HG03354 (cell line): ENCODE results near the gene COL7A1.

Source experiments
- ATAC-seq: cut with Tn5 transposase; IDR thresholded peaks from one replicate; pipeline ENCODE4 v1.9.1; 2021; ENCODE audit warnings: mild to moderate bottlenecking; ENCODE audit not compliant: unreplicated experiment, poor library complexity, severe bottlenecking

Gene COL7A1

DNA sequence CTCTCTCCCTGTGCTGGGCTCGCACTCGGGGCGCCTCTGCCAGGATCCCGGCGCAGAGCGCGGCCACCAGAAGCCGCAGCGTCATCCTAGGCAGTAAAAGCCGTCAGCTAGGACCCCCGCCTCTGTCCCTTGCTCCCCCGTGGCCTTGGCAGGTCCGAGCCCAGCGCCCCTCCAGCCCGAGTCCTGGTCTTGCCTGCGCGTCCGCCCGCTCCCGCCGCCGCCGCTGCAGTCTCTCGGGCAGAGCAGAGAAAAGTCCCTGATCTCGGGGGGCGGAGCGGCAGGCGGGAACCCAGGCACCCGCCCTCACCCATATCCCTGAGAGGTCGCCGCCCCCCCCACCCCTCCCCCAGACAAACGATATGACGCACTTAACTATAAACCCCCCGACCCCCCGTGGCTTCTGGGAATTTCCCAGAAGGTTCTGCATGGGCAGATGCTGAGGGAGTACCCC lies at the start of gene COL7A1:
COL7A1 (minus strand) TSS at position 255 of the 451 bp plus-strand sequence; CDS start at position 85, 170 bp downstream.
- no peak for ATAC-seq

DNA sequence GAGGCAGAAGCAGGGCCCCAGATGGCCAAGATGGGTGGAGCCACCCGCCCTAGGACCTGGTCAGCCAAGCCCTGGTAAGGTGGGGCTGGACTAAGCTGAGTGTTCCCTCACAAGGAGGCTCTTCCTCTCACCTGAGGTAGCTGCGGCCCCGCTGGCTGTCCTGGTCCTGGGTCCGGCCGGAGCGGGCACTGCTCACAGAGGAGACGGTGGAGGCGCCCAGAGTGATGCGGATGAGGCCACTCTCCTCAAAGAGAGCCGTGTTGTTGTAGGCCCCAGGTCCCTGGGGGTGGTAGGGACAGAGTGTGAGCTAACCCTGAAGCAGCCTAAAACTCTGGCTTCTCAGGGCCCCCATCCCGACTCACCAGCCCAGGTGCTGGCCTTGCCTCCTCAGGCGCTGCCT lies 47.5 kb upstream of the COL7A1 start:
- no peak for ATAC-seq

DNA sequence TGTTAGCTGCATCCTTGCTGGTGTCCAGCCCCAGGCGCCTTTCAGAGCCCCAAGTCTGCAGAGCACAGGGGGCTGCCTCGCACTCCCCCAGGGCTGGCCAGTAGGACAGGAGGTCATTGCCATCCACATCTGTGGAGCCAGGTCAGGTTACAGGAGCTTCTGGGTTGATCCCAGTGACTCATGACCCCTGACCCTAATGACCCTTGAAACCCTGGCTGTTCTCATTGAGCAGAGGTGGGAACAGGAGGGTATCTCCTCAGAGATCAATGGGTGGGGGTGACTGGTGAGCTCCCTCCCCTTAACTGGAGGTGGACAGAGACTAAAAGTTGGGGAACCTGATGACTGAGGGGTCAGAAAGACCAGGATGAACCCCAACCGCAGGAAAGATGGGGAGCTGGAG lies 46.3 kb upstream of the COL7A1 start:
- ATAC-seq: no peak

DNA sequence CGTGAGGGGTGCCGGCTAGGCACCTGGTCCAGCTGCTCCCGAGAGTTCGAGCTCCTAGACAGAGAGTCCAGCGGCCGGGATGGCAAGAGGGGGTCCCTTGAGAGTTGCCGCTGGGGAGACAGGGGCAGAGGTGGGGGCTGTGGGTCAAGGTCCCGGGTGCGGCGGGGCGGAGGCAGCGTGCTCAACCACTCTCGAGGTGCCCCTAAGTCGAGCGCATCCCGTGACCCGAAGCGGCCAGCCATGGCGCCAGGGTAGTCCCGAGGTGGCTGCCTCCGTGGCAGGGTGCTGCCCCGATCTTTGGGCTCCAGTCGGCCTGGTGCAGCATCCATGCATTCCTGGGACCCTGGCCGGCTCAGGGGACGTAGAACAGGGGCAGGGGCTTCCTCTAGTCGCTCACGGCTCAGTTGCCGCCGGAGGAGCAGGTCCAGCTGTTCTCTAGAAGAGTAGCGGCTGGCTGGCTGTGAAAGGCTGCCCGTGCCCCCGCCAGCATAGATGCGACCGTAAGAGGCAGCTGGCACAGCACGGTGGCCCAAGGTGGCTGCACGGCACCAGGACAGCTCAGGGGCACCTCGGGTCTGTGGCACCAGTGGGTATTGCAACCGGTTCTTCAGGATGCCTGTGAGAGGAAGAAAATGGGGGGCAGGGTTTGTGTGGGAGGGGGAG lies 44.9 kb upstream of the COL7A1 start:
- ATAC-seq: no peak

DNA sequence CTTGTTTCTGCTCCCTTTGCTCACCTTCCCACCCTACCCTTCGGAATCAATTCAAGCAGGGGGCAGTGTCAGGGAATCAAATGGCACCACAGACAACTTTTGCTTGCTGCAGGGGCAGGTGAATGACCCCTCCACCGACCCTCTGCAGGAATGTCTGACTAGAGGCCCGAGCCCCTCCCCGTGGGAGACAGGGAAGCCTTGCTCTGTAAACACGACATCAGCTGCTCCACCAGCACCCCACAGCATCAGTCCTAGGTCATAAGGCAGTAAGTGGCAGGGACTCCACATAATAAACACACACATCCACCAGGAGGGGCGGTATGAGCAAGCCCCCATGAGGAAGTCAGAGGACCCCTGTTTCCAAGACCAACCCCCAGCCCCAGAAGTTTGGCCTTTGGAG lies 42.2 kb upstream of the COL7A1 start:
- ATAC-seq: no peak

DNA sequence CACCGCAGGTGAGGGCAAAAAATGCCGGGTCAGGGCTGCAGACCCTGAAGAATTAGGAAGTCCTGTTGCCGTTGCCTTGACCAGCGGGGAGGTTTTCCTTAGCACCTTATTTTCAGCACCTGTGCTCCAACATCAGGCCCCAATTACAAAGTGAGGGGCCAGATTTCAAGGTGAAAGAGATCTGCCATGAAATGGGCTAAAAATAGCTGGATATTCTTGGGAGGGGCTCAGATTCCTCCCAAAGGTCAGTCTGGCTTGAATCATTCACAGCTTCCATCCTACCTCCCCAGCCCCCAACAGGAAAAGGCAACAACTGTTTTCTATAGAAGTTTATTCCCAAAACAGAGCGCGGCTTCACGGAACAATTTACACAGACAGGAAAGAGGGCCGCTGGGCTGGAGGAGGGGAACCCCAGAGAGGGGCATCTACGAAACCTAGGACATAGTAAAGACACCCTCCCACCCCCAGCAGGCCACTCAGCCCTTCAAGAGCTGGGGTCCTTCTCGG lies 41.1 kb upstream of the COL7A1 start:
- no peak for ATAC-seq

DNA sequence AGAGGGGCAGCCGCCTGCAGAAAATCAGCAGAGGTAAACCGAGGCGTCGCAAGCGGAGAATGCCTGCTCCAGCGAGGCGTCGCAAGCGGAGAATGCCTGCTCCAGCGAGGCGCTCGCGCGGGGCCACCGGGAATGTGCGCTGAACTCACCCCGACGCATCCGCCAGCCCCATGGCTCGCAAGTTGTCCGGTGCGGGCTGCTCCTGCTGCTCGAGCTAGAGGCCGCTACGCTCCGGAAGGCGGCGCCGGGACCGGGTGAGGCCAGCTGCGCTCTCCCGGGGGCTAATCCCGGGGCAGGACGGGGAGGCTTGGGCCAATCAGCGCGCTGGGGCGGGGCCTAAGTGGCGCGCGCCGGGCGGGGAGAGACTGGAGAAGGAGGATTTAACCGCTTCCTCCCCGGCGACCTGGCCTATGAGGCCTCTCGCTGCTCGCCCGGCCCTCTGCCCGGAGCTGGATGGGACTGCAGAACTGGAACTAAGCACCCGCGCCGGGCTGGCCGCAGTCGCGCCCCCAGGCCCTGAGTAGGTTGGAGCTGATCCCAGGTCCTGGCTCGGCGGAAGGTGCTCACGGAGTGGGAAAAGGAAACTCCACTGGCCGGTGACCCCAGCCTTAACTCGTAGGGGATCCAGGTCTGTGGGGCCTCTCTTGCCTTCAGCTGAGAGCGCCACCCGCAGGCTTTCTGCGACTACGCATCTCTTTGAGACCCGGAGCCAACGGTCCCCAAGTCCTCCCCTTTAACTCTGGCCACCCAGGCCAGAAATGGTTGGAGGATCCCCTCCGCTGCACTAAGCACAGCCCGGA lies 40.3 kb upstream of the COL7A1 start, which contains the start of gene SLC26A6:
SLC26A6 (minus strand) TSS at position 240 of the 800 bp plus-strand sequence; CDS start at position 172, 68 bp downstream.
- peak; percentile 92 for ATAC-seq

DNA sequence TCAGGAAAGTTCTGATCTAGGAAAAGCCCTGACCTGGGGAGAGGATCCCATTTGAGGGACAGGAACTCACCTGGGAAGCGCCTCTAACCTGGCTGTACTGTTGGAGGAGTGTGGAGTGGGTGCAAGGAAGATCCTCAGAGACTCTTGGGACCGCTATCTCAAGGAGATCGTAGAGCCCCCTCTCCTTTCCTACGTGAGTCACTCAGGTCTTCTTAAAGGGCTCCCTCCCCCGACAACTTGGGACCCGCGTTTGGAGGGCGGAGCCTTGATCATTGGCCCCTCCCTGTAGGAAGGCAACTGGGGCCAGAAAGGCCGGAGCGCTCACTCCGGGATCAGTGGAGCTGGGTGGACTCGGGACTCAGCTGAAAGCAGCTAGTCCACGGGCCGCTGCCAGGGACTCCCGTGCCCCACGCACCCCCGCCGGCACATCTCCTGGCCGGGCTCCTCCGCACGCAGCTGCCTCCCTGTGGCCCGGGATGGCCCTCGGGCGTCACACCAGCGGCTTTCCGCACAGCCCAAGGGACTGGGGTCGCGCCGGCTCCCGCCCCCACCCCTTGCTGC lies 39.6 kb upstream of the COL7A1 start:
- peak; percentile 36 for ATAC-seq

DNA sequence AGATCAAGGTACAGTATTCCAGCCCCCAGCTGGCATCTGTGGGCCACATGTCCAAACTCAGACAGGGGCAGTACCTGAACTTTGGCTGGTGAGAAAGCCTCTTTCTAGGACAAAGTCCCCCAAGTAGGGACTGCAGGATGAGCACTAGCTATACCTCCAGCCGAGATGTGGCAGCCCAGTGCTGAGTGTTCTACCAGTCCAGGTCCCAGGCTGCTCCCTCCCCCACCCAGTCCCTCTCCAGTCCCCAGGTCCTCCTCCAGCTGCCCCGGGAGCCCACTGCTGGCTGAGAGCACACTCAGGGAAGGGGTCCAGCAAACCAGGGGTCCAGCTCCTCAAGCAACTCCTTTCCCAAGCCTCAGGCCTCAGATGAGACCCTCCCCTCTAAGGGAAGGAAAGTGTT lies 38.6 kb upstream of the COL7A1 start:
- no peak for ATAC-seq

DNA sequence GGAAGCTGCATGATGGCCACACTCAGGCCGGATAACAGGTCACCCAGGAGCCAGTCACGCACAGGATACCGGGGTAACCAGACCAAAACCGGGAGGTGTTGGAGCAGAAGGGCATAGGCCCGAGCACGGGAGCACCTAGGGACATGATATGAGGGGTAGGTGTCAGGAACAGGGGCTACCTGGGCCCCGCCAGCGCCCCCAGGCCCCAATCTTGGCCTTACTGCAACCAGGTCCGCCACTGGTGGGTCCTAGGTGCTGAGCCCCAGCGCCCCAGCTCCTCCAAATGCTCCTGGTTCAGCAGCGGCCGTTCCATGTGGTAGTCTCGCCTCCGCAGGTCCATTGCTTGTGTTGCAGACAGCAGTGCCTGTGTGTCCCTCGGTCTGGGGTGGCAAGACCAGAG lies 38.1 kb upstream of the COL7A1 start:
- ATAC-seq: no peak

DNA sequence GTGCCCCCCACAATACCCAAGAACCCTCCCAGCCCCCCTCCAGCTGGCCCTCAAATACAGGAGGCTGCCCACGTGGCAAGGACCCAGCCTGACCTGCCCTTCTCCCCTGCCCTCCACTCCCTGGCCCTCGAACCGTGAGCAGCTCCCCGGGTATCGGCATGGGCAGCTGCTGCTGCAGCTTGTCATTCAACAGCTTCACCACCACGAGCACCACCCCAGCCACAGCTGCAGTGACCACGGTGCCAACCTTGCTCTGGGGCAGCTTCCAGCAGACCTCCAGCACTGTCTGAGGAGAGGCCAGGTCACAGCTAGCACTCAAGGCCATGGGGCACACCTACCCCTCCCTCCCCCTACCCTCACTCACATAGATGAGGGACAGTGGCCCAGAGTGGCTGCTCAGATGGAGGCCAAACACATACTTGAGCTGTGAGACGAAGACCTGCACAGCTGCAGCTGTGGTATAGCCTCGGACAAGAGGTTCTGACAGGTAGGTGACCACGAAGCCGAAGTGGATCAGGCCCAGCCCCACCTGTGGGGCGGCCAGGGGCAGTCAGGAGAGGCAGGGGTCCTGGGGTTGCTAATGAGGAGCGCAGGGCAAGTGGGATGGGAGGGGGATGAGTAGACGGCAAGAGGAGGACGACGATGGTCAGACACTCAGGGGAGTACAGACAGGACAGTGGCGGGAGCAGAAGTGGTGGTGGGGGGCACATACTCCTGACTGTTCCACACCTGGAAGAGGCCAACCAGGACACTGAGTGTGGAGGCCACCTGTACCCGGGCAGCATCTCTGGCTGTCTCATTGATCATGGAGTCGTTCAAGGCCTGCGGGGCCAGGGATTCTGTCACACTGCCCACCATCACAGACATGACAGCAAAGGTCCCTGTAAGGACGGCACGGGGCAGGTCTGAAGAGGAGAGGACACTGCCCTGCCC lies 36.7 kb upstream of the COL7A1 start:
- ATAC-seq: no peak

DNA sequence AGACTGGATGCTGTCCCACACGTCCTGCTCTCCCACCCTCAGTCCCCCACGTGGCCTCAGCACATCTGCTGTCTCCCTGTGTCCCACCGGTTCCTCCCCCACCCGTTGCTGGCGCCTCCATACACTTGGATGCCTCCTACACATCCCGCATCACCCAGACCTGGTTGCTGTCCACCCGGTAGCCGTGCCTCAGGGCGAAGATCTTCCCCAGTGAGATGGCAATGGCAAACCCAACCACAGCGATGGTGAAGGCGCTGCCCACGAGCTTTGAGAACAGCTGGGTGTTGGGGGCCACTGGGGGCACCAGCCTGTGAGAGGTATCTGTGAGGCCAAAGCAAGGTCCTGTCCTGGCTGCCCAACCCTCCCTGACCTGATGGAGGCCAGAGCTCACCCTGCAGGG lies 35.7 kb upstream of the COL7A1 start:
- no peak for ATAC-seq

DNA sequence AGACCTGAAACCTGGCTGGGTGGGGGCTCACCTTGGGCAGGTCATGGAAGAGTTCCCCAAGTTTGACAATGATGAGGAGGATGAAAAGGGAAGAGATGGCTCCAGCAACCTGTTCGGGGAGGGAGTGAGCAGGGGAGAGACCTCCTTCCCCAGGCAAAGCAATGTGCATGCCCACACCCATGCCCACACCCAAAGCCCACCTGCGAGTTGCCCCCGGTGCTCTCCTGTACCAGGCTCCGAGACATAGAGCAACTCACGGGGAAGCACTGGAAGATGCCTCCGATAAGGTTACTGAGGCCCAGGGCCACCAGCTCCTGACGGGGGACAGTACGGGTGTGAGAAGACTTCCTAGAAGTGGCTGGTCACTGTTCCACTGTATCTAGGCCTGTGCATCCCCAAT lies 35.3 kb upstream of the COL7A1 start:
- no peak for ATAC-seq

DNA sequence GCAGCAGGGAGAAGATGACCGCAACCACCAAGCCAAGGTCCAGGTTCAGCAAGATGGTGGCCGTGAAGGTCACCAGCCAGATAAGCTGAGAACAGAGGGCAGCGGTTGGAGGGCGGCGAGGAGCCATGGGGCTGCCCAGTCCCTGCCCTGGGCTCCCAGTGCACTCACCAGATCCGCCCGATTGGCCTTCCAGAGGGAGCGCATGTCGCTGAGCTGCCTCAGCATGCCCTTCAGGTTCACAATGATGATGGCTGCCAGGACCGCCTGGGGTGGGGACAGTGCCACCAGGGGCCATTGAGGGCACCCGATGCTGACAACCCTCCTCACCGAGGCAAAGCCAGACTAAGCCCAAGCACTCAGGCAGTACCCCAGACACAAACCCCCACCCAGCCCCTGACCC lies 34.8 kb upstream of the COL7A1 start:
- no peak for ATAC-seq

DNA sequence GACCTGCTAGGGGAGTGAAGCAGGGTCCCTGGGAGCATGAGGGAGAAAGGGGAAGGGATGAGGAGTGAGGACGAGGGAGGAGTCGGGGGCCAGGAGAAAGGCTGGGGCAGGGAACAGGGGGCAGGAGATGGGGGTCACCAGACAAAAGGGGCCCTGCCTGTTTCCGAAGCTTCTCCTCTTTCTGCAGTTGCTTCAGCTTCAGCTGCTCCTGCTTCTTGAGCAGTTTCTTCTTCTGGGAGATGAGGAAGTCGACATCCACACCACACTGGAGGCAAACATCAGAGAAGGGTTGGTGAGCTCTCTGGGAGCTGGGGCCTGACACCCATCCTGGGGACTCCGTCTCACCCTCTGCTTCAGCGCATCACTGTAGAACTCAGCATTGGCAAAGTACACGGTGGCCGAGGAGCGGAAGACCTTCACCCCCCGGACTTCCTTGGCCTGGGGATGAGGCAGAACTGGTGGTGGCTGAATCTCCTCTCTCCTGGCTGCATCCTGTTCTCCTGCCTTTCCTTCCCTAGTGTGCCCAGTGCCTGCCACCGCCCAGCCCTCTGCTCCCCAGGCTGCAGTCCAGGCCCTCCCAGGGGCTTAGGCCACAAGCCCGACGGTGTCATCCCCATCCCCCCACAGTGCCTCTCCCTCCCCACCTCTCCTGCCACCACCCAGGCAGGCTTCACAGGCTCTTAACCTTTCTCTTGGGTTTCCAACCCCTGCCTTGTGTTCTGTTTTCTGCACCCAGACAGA lies 33.3 kb upstream of the COL7A1 start:
- no peak for ATAC-seq

DNA sequence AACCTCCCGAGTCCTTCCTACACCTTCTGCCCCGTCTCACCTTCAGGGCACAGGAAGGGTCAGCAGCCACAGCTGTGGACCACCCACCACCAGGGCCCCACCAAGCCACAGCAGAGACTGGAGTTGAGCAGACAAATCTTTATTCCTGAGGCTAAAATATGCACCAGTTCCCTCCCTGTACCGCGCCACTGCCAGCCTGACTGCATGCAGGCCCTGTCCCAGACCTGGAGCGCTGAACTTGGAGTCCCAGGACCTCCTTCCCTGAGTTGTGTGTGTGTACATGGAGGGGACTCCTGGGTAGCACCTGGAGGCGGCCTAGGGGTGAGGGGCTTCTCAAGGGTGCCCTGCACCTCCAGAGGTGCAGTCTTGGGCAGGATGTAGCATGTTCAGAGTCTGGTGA lies 30.5 kb upstream of the COL7A1 start:
- ATAC-seq: no peak

DNA sequence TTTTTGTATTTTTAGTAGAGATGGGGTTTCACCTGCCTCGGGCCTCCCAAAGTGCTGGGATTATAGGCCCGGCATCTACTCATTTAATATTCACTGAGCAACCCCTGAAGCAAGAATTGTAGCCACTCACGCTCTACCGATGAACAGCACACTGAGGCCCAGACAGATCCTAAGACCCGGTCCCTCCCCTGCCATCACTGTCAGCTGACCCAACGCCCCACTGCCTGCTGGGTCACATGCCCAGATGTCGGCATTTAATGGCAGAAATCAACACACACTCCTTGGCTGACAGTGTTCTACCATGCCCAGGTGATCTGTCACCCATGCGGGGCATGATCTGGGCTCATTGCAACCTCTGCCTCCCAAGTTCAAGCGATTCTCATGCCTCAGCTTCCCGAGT lies 29.6 kb upstream of the COL7A1 start:
- ATAC-seq: no peak

DNA sequence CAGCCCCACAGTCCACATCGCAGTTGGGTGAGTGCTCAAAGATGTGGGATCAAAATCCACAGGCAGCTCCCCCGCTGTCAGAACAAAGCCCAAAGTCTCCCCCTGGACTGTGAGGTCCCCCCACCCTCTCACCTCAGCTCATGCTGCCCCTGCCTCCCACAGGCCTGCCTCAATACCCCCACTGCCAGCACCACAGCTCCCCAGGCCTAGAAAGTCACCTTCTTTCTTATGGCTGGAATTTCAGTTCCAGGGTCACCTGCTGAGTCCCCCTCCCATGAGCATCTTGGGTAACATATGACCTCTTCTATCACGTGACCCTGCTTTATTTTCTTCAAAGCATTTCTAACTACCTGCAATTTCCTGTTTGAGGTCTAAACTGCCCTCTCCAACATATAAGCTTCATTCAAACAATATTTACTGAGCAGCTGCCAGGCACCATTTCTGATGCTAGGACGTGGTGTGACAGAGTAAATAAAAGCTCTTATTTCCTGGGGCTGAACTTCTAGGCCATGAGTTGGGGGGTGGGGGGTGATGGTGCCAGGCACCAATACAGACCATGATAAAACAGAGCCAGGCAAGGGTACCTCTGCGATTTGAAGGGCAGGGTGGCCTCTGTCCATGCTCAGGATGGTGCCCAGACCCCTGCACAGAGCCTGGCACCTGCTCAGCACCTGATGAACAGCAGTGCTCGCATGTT lies 28.9 kb upstream of the COL7A1 start:
- ATAC-seq: no peak
